Endothelial cell (in vitro differentiated cells): ENCODE results near the gene CTLA4. TPM values are rescaled to one million over a fixed set of nuclear protein-coding genes. Genes with fewer than 3 reads are reported as not detected.

Experiments
- DNase-seq: peaks from one replicate; pipeline ENCODE4 v3.0.0; 2021; ENCODE audit warnings: low spot score
- H3K27ac Mint-ChIP-seq: one replicate; pipeline ENCODE4 v1.8.0; 2021; ENCODE audit warnings: mixed read lengths, inconsistent platforms; ENCODE audit not compliant: unreplicated experiment
- H3K27me3 Mint-ChIP-seq: one replicate; pipeline ENCODE4 v1.8.0; 2021; ENCODE audit warnings: mild to moderate bottlenecking, moderate library complexity, mixed read lengths, inconsistent platforms; ENCODE audit not compliant: unreplicated experiment
- H3K36me3 Mint-ChIP-seq: one replicate; pipeline ENCODE4 v1.8.0; 2021; ENCODE audit warnings: mild to moderate bottlenecking, low read depth, mixed read lengths, inconsistent platforms; ENCODE audit not compliant: unreplicated experiment
- H3K4me1 Mint-ChIP-seq: one replicate; pipeline ENCODE4 v1.8.0; 2021; ENCODE audit warnings: mild to moderate bottlenecking, mixed read lengths, inconsistent platforms; ENCODE audit not compliant: unreplicated experiment
- H3K4me3 Mint-ChIP-seq: one replicate; pipeline ENCODE4 v1.8.0; 2021; ENCODE audit warnings: mild to moderate bottlenecking, mixed read lengths, inconsistent platforms; ENCODE audit not compliant: unreplicated experiment
- H3K9me3 Mint-ChIP-seq: one replicate; pipeline ENCODE4 v1.8.0; 2021; ENCODE audit warnings: mixed read lengths, inconsistent platforms; ENCODE audit not compliant: unreplicated experiment
- total RNA-seq: library from RNA; stranded (reverse); fragmentation: NEBNext Ultra II Directional; extraction: Animal tissue kit (Norgen Biotek cat#: 25700); gene quantifications from one replicate; pipeline ENCODE4 v1.2.1, GENCODE V29; 2021; ENCODE audit not compliant: unreplicated experiment
- TF ChIP-seq, protein P1 (sequence below): fragments of 200-600 bp; sonication (generic); IDR thresholded peaks from one replicate; pipeline ENCODE4 v1.5.0; 2021; ENCODE audit warnings: antibody characterized with exemption; ENCODE audit not compliant: unreplicated experiment

The CTLA4 gene
- total RNA-seq, 1 donor from 2014 or later: not detected

DNA sequence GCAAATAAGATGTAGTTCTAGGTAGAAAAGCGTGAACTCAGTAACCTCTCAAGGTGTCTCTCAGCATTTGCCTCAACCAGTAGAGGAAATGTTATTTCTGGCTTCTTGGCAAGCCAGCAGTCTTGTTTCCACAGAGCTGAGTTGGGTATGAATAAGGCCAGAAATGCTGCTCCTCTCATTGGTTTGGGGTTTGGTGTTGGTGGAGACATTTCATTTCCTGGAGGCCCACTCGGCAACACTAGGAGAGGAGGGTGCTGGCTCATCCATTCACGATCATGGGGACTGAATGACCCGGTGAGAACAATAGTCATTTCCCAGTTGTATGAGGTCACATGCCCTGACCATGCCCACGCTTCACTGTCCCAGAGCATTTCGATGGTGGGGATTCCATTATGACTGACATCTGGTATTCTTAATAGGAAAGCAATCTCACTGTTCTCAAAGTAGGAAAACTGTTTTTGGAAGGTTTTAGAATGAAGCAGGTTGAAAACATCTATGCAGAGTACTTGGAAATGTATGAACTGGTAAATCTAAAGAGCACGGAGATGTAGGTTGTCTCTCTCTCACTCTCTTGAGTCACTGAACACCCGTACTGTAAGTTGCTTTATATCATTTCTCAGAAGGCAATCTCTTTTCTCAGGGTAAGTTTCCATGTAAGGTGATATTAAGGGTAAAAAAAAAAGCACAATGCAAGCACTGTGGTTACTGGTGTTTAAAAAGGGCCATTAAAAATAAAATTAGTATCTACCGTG, 37.1 kb upstream of the CTLA4 start:
- TF ChIP-seq, protein P1, sequence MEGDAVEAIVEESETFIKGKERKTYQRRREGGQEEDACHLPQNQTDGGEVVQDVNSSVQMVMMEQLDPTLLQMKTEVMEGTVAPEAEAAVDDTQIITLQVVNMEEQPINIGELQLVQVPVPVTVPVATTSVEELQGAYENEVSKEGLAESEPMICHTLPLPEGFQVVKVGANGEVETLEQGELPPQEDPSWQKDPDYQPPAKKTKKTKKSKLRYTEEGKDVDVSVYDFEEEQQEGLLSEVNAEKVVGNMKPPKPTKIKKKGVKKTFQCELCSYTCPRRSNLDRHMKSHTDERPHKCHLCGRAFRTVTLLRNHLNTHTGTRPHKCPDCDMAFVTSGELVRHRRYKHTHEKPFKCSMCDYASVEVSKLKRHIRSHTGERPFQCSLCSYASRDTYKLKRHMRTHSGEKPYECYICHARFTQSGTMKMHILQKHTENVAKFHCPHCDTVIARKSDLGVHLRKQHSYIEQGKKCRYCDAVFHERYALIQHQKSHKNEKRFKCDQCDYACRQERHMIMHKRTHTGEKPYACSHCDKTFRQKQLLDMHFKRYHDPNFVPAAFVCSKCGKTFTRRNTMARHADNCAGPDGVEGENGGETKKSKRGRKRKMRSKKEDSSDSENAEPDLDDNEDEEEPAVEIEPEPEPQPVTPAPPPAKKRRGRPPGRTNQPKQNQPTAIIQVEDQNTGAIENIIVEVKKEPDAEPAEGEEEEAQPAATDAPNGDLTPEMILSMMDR: no peak
- no peak for DNase-seq
- no peaks in the 10 kb centered on the region for H3K9me3 Mint-ChIP-seq
- no peak overlapping the region for H3K4me3 Mint-ChIP-seq
- no peak overlapping the region for H3K27ac Mint-ChIP-seq
- no peaks in the 10 kb centered on the region for H3K36me3 Mint-ChIP-seq
- no peaks in the 10 kb centered on the region for H3K27me3 Mint-ChIP-seq
- H3K4me1 Mint-ChIP-seq: no peaks in the 10 kb centered on the region

DNA sequence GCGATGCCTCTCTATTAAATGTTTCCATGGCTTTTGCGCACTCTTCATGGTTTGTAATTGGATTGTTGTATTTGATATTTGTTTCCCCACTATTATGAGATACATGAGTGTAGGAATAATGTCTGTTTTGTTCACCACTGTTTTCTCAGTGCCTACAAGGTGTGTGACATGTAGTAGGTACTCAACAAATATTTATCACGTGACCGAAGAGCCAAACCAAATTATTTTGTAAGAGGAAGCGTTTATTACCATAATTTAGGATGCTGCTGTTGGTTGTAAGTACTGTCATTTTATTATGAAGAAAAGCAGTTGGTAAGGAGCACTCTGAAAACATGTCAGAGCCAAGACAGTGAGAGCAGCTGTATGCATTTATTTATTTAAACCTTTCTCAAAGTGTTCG, 32.2 kb upstream of the CTLA4 start:
- TF ChIP-seq, protein P1: no peak

DNA sequence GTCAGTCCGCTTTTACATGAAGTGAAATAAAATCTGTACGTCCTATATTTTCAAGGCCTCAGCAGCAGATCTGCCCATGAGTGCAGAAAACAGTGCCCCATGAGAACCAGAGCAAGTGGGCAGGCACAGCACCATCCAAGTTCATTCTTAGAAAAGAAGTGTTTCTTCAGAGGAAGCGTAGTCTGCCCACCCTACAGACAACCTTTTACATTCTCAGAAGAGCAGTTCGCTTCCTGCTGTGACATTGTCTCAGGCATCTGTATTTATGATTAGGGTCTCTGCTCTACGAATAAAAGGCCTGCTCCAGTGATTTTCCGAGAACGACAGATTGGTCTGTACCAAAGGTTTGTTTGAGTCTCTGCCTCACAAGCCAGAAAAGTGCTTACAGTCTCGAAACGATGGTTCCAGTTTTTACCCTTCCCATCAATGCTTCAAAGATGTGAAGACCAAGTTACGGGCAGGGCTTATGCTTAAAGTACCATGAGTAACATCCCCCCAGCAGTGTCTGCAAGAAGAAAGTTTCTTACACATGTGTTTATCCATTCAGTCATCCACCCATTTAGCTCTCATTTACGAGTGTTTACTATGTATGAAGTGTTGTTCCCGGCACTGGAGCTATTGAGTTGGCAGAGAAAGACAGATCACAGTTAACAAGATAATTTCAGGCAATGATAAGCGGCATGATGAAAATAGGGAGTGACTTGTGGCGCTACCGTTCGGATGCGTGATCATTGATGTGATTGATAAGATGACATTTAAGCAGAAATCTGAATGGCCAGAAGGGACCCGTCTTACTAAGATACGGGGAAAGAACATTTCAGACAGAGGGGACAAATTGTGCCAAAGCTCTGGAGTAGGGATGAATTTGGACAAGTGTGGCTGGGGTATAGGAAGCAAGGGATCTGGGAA, 31.4 kb upstream of the CTLA4 start:
- H3K27ac Mint-ChIP-seq: no peak overlapping the region
- H3K4me1 Mint-ChIP-seq: peaks cover 5% of the 10 kb centered on the region
- no peaks in the 10 kb centered on the region for H3K27me3 Mint-ChIP-seq
- no peak for DNase-seq
- no peaks in the 10 kb centered on the region for H3K9me3 Mint-ChIP-seq
- H3K4me3 Mint-ChIP-seq: no peak overlapping the region
- no peaks in the 10 kb centered on the region for H3K36me3 Mint-ChIP-seq
- TF ChIP-seq, protein P1: no peak

More for the DNA sequence above, 32.2 kb upstream of the CTLA4 start:
- Mint-ChIP-seq H3K4me1 (peaks cover 3% of the 10 kb centered on the region), H3K9me3 (no peaks in the 10 kb centered on the region), H3K4me3 (no peak overlapping the region), H3K27me3 (no peaks in the 10 kb centered on the region), H3K27ac (no peak overlapping the region), H3K36me3 (no peaks in the 10 kb centered on the region)
- DNase-seq: no peak

DNA sequence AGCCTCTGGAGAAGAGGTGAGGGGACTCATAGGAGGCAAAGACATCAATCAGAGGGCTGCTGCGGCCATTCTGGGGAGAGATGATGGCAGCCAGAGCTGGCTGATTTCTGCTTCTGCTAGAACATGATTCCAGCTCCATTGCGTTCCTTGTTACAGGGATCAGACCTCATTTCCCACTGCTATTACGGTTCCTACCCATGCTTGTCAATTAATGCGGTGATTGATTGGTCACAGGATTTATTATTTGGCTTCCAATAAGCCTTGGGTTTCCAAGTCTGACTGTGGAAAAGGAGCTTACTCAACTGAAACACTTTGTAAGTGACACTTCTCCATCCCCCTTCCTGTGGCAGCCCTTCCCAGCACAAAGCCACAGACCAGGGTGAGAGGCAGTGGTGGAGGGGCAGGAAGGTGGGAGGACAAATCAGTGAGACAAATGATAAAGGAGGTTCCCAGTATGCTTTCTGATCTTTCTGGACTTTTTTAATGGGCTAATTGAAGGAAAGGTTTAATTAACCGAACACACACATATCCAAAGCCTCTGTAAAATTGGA, 26.8 kb upstream of the CTLA4 start:
- TF ChIP-seq, protein P1: no peak
- no peak for DNase-seq
- H3K9me3 Mint-ChIP-seq: no peaks in the 10 kb centered on the region

More for the DNA sequence above, 26.8 kb upstream of the CTLA4 start:
- Mint-ChIP-seq H3K36me3 (no peaks in the 10 kb centered on the region), H3K4me1 (peaks cover 5% of the 10 kb centered on the region), H3K27ac (no peak overlapping the region), H3K4me3 (no peak overlapping the region), H3K27me3 (no peaks in the 10 kb centered on the region)
